ENCODE results near the gene TEX52. TPM values are rescaled to one million over a fixed set of nuclear protein-coding genes. Genes with fewer than 3 reads are reported as not detected.

TEX52 gene
- not detected for polyA plus RNA-seq (2013, experiment 1 of 2)
- polyA plus RNA-seq (2013, experiment 2 of 2): not detected

DNA sequence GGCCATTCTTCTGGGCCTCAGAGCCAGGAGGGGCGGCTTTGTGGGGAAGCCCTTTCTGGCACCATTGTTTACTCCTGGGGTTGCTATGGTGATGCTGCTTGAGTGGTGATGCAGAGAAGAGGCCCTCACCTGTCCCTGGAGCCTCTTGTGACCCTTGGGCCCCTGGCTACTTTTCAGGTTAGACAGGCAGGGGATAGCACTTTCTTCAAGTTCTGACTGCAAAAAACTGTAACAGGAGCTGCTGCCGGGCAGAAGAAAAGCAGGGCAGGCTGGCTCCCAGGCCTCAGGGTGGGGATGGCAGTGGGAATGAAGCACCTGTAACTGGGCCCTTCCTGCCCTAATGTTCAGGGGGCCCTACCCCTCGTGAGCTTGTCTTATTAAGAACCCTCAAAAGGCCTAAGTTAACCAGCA lies at the start of gene TEX52:
TEX52 (minus strand) TSS at position 19 of the 411 bp plus-strand sequence; CDS start at position 6, 13 bp downstream.
- WGBS, 2 experiments (ENCODE audit: insufficient coverage in 2 of 2): 78 to 85% methylated on average over 2 to 3 of the region's 3 CpGs

GRCh38 chr12:2904260-2904659 lies 47.4 kb upstream of the TEX52 start:
- H3K36me3 ChIP-seq (ENCODE audit: control insufficient read depth, insufficient read depth, low read length): peaks cover 5% of the 10 kb centered on the region
- 94 to 95% methylated on average over 2 of the region's 2 CpGs for WGBS, 2 experiments (ENCODE audit: insufficient coverage in 2 of 2)
- no peak overlapping the region for H3K4me3 ChIP-seq (ENCODE audit: extremely low read depth, insufficient read depth, low read length, poor library complexity, severe bottlenecking)
- no peaks in the 10 kb centered on the region for H3K9me3 ChIP-seq (ENCODE audit: control insufficient read depth, low read length)
- no peak overlapping the region for H3K27ac ChIP-seq (ENCODE audit: low read depth, low read length, severe bottlenecking)
- H3K4me1 ChIP-seq (ENCODE audit: control insufficient read depth, insufficient read depth, low read length, poor library complexity, severe bottlenecking): no peaks in the 10 kb centered on the region

More for the DNA sequence above, at the start of gene TEX52:
- Histone ChIP-seq H3K9me3 (ENCODE audit: control insufficient read depth, low read length) (no peaks in the 10 kb centered on the region), H3K4me3 (ENCODE audit: extremely low read depth, insufficient read depth, low read length, poor library complexity, severe bottlenecking) (no peak within 1 kb of the TSS), H3K27ac (ENCODE audit: low read depth, low read length, severe bottlenecking) (no peak within 1 kb of the TSS), H3K4me1 (ENCODE audit: control insufficient read depth, insufficient read depth, low read length, poor library complexity, severe bottlenecking) (no peaks in the 10 kb centered on the region), H3K36me3 (ENCODE audit: control insufficient read depth, insufficient read depth, low read length) (peaks cover 38% of the 10 kb centered on the region)

DNA sequence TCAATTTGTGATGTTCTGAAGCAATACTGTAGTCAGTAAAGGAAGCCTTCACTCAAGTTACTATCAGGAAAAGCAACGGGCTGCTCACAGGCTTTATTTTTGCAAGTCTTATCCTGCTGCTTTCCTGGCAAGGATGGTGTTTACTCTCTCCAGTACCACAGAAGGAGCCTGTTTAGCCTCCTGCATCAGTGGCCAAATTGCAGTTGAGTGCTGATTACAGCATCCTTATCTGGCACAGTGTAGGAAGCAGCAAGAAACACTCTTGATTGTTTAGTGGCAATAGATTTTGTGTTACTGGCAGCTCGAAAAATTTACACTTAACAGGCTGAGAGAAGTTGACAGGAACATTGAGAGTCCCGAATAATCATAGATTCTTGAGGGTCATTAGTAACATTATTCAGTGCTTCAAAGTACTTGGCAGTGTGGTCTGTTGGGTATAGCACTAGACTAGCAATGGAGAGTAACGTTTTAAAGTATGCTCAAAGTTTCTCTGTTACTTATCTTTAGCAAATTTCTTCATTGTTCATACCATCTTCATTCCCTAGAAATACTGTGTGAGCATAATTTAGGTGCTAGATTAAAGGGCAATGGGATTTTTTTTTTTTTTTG lies 45.5 kb upstream of the TEX52 start:
- Histone ChIP-seq H3K9me3 (ENCODE audit: control insufficient read depth, low read length) (no peaks in the 10 kb centered on the region), H3K4me3 (ENCODE audit: extremely low read depth, insufficient read depth, low read length, poor library complexity, severe bottlenecking) (no peak overlapping the region), H3K36me3 (ENCODE audit: control insufficient read depth, insufficient read depth, low read length) (peaks cover 8% of the 10 kb centered on the region), H3K27ac (ENCODE audit: low read depth, low read length, severe bottlenecking) (no peak overlapping the region), H3K4me1 (ENCODE audit: control insufficient read depth, insufficient read depth, low read length, poor library complexity, severe bottlenecking) (no peaks in the 10 kb centered on the region)
- 56 to 82% methylated on average over 2 to 3 of the region's 4 CpGs for WGBS, 2 experiments (ENCODE audit: insufficient coverage in 2 of 2)

DNA sequence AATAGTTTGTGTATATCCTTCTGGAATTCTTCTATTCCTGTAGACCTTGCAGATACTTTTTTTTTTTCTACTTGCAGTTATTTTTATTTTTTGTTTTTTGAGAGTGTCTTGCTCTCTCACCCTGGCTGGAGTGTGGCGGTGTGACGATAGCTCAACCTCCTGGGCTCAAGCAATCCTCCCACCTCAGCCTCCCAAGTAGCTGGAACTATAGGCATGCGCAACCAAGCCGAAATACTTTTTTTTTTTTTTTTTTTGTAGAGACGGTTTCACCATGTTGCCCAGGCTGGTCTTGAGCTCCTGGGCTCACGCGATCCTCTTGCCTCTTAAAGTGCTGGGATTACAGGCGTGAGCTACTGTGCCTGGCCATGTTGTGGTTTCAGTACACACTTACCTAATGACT lies 43.8 kb upstream of the TEX52 start:
- H3K36me3 ChIP-seq (ENCODE audit: control insufficient read depth, insufficient read depth, low read length): peaks cover 14% of the 10 kb centered on the region
- 82 to 96% methylated on average over 4 to 6 of the region's 8 CpGs for WGBS, 2 experiments (ENCODE audit: insufficient coverage in 2 of 2)
- no peaks in the 10 kb centered on the region for H3K4me1 ChIP-seq (ENCODE audit: control insufficient read depth, insufficient read depth, low read length, poor library complexity, severe bottlenecking)
- H3K9me3 ChIP-seq (ENCODE audit: control insufficient read depth, low read length): no peaks in the 10 kb centered on the region
- no peak overlapping the region for H3K27ac ChIP-seq (ENCODE audit: low read depth, low read length, severe bottlenecking)
- H3K4me3 ChIP-seq (ENCODE audit: extremely low read depth, insufficient read depth, low read length, poor library complexity, severe bottlenecking): no peak overlapping the region

GRCh38 chr12:2897418-2897817 lies 40.6 kb upstream of the TEX52 start:
- Histone ChIP-seq H3K4me3 (ENCODE audit: extremely low read depth, insufficient read depth, low read length, poor library complexity, severe bottlenecking) (no peak overlapping the region), H3K27ac (ENCODE audit: low read depth, low read length, severe bottlenecking) (no peak overlapping the region), H3K36me3 (ENCODE audit: control insufficient read depth, insufficient read depth, low read length) (peaks cover 14% of the 10 kb centered on the region), H3K4me1 (ENCODE audit: control insufficient read depth, insufficient read depth, low read length, poor library complexity, severe bottlenecking) (no peaks in the 10 kb centered on the region), H3K9me3 (ENCODE audit: control insufficient read depth, low read length) (no peaks in the 10 kb centered on the region)
- 100% methylated on average over 3 of the region's 5 CpGs for WGBS, 2 experiments (ENCODE audit: insufficient coverage in 2 of 2)

DNA sequence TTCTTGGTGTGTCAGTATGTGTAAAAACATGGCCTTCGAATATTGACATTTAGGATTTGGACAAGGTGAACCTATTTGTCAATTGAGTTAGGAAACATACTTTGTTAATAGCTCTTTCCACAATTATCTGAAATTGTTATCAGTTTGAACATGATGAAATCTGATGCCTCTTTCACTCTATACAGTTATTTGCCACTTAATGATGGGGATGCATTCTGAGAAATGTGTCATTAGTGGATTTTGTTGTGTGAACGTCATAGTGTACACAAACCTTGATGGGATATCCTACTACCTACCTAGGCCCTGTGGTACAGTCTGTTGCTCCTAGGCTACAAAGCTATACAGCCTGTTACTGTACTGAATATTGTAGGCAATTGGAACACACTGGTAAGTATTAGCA lies 38.7 kb upstream of the TEX52 start:
- no peak overlapping the region for H3K27ac ChIP-seq (ENCODE audit: low read depth, low read length, severe bottlenecking)
- no CpG with 5 or more reads among the region's 2 CpGs for WGBS, 2 experiments (ENCODE audit: insufficient coverage in 2 of 2)
- H3K9me3 ChIP-seq (ENCODE audit: control insufficient read depth, low read length): no peaks in the 10 kb centered on the region
- no peak overlapping the region for H3K4me3 ChIP-seq (ENCODE audit: extremely low read depth, insufficient read depth, low read length, poor library complexity, severe bottlenecking)
- no peaks in the 10 kb centered on the region for H3K4me1 ChIP-seq (ENCODE audit: control insufficient read depth, insufficient read depth, low read length, poor library complexity, severe bottlenecking)
- peaks cover 14% of the 10 kb centered on the region for H3K36me3 ChIP-seq (ENCODE audit: control insufficient read depth, insufficient read depth, low read length)

- Histone ChIP-seq H3K9me3 (ENCODE audit: control insufficient read depth, low read length) (no peaks in the 10 kb centered on the region), H3K36me3 (ENCODE audit: control insufficient read depth, insufficient read depth, low read length) (peaks cover 14% of the 10 kb centered on the region), H3K27ac (ENCODE audit: low read depth, low read length, severe bottlenecking) (no peak overlapping the region), H3K4me1 (ENCODE audit: control insufficient read depth, insufficient read depth, low read length, poor library complexity, severe bottlenecking) (no peaks in the 10 kb centered on the region), H3K4me3 (ENCODE audit: extremely low read depth, insufficient read depth, low read length, poor library complexity, severe bottlenecking) (no peak overlapping the region)
- WGBS, 2 experiments (ENCODE audit: insufficient coverage in 2 of 2): 0 to 20% methylated on average over 1 of the region's 2 CpGs
These were observed 38.2 kb upstream of the TEX52 start for GRCh38 chr12:2895051-2895451.

GRCh38 chr12:2893007-2893406 lies 36.2 kb upstream of the TEX52 start:
- peaks cover 26% of the 10 kb centered on the region for H3K36me3 ChIP-seq (ENCODE audit: control insufficient read depth, insufficient read depth, low read length)
- H3K9me3 ChIP-seq (ENCODE audit: control insufficient read depth, low read length): no peaks in the 10 kb centered on the region
- H3K4me3 ChIP-seq (ENCODE audit: extremely low read depth, insufficient read depth, low read length, poor library complexity, severe bottlenecking): no peak overlapping the region
- H3K4me1 ChIP-seq (ENCODE audit: control insufficient read depth, insufficient read depth, low read length, poor library complexity, severe bottlenecking): no peaks in the 10 kb centered on the region
- WGBS, 2 experiments (ENCODE audit: insufficient coverage in 2 of 2): 75 to 95% methylated on average over 3 to 8 of the region's 8 CpGs
- H3K27ac ChIP-seq (ENCODE audit: low read depth, low read length, severe bottlenecking): peak overlapping the region; percentile 29

GRCh38 chr12:2892246-2892645 lies 35.4 kb upstream of the TEX52 start:
- Histone ChIP-seq H3K4me3 (ENCODE audit: extremely low read depth, insufficient read depth, low read length, poor library complexity, severe bottlenecking) (peak overlapping the region; percentile 80), H3K4me1 (ENCODE audit: control insufficient read depth, insufficient read depth, low read length, poor library complexity, severe bottlenecking) (no peaks in the 10 kb centered on the region), H3K9me3 (ENCODE audit: control insufficient read depth, low read length) (no peaks in the 10 kb centered on the region), H3K27ac (ENCODE audit: low read depth, low read length, severe bottlenecking) (no peak overlapping the region), H3K36me3 (ENCODE audit: control insufficient read depth, insufficient read depth, low read length) (peaks cover 29% of the 10 kb centered on the region)
- WGBS, 2 experiments (ENCODE audit: insufficient coverage in 2 of 2): 85 to 88% methylated on average over 6 to 10 of the region's 12 CpGs

GRCh38 chr12:2891240-2892053 lies 34.6 kb upstream of the TEX52 start:
- H3K4me1 ChIP-seq (ENCODE audit: control insufficient read depth, insufficient read depth, low read length, poor library complexity, severe bottlenecking): no peaks in the 10 kb centered on the region
- peak overlapping the region; percentile 86 for H3K27ac ChIP-seq (ENCODE audit: low read depth, low read length, severe bottlenecking)
- WGBS, 2 experiments (ENCODE audit: insufficient coverage in 2 of 2): 28 to 31% methylated on average over 33 to 36 of the region's 42 CpGs
- H3K9me3 ChIP-seq (ENCODE audit: control insufficient read depth, low read length): no peaks in the 10 kb centered on the region
- peak overlapping the region; percentile 80 for H3K4me3 ChIP-seq (ENCODE audit: extremely low read depth, insufficient read depth, low read length, poor library complexity, severe bottlenecking)
- peaks cover 33% of the 10 kb centered on the region for H3K36me3 ChIP-seq (ENCODE audit: control insufficient read depth, insufficient read depth, low read length)
